Measurements from ENCODE around the gene RHBDL1.
"Not testable (repeated sequence)": the region's sequence is repeated elsewhere in the genome, so short reads cannot be mapped to it uniquely, and the experiment has no call there.

The RHBDL1 gene

GRCh38 chr16:708019-708418 is 32.5 kb downstream of the RHBDL1 start:
- DNase-seq = no peak

DNA sequence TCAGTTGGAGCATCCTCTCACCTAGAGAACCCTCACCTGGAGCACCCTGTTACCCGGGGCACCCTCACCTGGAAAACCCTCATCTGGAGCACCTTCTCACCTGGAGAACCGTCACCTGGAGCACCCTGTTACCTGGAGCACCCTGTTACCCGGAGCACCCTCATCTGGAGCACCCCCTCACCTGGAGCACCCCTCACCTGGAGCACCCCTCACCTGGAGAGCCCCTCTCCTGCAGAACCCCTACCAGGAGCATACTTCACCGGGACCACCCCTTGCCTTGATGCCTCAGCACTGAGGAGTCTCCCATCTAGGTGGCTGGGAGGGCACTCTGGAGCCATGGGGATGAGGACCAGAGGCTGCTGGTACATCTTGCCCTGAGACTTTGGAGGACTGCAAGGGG is 33.5 kb downstream of the RHBDL1 start:
- no peak for DNase-seq

- no peak for DNase-seq
These were observed 34.4 kb downstream of the RHBDL1 start for GRCh38 chr16:709566-710499.

DNA sequence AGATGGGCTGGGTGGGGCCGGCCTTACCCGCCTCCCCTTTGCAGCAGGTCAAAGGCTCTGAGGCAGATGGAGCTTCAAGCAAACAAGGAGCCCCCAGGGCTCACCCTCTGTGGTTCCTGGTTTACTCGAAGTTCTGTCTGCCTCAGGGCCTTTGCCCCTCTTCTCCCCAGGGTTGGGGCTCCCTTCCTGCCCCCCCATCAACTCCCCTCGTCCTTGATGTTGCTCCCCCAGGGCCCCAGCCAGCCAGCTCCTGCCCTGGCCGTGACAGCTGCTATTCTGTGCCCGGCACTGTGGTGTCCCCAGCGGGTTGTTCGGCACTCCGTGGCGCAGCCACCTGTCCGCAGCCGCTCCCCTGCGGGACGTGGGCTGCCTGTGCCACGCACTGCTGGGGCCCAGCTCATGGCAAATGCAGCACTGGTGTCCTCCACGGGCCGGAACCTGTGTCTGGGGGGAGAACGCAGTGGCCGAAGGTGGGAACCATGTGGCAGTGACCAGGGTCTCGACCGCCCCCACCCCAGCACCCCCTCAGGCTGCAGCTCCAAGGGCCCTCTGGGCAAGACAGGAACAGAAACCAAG is 35.1 kb downstream of the RHBDL1 start:
- no peak for DNase-seq

DNA sequence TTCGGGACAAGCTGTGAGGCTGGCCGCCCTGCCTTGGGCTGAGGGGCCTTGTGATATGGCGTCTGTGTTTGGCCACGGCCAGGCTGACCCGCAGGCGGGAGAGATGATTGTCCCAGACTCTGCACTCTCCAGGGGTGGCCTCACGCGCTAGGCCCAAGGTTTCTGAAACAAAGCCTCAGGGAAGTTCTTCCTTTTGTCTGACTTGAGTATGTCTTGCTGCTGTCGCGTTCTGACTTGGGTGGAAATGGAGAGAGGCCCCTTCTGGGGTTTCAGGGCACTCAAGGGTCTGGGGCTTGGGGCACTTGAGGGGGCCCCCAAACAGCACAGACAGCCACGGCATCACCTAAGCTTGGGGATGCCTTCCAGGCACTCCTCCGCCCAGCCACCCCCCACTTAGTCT is 35.6 kb downstream of the RHBDL1 start:
- DNase-seq = no peak

- peak; percentile 59 to 71 (median 68) for DNase-seq
These were observed 36.3 kb downstream of the RHBDL1 start for GRCh38 chr16:711548-712320.

DNA sequence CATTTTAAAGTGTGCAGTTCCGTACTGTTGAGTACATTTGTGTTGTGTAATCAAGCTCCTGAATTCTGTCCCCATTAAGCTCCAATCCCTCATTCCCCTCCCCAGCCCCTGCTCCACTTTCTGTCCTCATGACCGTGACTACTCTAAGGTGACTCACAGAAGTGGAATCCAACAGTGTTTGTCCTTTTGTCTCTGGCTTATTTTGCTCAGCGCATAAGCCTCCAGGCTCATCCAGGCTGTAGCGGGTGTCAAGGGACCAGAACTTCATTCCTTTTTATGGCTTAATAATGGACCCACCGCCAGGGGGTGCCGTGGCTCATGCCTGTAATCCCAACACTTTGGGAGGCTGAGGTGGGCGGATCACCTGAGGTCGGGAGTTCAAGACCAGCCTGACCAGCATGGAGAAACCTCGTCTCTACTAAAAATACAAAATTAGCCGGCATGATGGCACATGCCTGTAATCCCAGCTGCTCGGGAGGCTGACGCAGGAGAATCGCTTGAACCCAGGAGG is 37.3 kb downstream of the RHBDL1 start:
- not testable (repeated sequence) for DNase-seq

- no peak for DNase-seq
These were observed 38.6 kb downstream of the RHBDL1 start for GRCh38 chr16:714079-714478.

DNA sequence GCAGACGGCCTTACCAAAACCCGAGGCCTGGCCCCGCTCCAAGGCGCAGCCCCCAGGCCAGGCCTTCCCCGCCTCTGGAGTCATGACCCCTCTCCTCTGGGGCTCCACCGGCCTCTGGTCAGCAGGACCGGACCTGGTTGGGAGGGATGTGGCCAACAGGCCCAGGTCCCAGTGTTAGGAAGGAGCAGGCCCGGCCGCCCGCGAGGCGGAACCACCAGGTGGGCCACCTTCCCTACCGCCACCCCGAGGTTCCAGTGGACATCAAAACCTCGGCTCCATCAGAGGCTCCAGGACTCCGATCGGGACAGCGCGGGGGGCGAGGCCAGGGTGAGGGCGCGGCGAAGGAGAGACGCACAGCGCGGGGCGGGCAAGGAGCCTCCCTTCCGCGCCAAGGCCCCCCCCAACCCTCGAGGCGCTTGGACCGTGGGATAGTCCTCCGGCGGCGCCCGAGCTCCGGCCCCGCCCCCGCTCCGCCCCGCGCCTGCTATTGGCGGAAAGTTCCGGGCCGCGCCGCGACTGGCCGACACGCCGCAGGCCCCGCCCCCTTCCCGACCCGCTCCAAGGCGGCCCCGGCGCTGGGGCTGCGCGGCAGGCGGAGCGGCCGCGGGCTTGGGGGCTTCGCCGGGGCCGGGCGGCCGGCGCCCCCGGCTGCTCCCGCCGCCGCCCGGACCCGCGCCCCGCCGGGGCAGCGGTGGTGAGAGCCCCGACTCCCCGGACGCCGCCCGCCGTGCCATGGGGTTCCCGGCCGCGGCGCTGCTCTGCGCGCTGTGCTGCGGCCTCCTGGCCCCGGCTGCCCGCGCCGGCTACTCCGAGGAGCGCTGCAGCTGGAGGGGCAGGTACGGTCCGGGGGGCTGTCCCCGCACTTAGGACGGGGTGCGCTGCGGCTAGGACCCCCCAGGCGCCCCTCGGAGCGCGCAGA is 39.3 kb downstream of the RHBDL1 start, which contains the start of gene METRN:
TSS of gene METRN (plus strand) at position 561 of the 919 bp plus-strand sequence. CDS start at position 733, 172 bp downstream.
- DNase-seq = peak; percentile 77 to 87 (median 84)

- no peak for DNase-seq
These were observed 40.2 kb downstream of the RHBDL1 start for GRCh38 chr16:715477-716199.

DNA sequence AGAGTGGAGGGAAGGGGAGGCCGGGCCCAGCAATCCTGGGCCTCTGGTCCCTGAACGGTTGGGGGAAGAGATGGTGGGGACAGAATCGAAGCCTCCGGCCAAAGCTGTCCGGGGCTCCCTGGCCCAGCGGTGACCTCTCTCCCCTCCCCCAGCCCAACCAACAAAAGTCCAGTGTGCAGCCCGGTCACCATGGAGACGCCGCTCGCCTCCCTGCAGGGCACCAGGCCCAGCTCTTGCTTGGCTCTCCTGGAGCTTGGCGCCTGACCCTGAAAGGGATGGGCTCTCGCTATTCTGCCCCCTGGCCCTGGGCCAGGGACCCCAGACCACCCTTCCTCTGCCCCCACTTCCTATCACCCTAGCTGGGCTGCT is 40.7 kb downstream of the RHBDL1 start:
- no peak for DNase-seq

- no peak for DNase-seq
These were observed 41.4 kb downstream of the RHBDL1 start for GRCh38 chr16:716768-717325.

DNA sequence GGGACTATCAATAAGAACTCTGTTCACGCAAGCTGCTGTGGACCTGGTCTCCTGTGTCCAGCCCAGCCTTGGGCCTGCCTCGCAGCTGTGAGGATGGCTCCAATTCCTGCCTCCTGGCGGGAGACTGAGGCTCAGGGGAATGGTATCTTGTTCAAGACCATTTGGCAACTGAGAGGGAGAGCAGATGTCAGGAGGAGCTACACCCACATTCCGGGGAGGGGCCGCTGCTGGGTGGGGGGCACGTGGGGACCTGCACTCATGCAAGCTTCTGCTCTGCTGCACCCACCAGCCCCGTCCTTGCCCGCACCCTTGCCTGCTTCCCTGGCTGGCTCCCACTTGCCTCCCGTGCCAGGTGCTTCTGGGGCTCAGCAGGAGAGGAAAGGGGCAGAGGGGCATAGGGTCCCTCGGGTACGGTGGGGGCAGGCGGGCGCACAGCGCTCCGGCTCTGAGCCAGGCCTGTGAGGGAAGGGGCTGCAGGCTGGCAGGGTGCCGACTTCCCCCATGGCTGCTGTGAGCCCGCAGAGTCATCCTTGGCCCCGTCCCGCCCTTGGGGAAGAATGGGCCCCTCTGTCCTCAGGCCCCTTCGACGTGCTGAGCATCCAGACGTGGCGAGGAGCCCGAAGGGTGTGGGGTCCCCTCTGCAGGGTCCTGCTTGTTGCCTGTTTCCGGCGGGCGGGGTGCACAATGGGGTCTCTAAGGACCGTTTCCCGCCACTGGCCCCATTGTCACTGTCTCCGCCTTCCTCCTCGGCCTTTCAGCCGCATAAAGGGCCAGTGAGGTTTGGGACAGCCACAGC is 42.2 kb downstream of the RHBDL1 start:
- DNase-seq = no peak

GRCh38 chr16:718389-718788 is 42.9 kb downstream of the RHBDL1 start:
- DNase-seq = no peak

- no peak for DNase-seq
These were observed 43.5 kb downstream of the RHBDL1 start for GRCh38 chr16:718922-719321.

DNA sequence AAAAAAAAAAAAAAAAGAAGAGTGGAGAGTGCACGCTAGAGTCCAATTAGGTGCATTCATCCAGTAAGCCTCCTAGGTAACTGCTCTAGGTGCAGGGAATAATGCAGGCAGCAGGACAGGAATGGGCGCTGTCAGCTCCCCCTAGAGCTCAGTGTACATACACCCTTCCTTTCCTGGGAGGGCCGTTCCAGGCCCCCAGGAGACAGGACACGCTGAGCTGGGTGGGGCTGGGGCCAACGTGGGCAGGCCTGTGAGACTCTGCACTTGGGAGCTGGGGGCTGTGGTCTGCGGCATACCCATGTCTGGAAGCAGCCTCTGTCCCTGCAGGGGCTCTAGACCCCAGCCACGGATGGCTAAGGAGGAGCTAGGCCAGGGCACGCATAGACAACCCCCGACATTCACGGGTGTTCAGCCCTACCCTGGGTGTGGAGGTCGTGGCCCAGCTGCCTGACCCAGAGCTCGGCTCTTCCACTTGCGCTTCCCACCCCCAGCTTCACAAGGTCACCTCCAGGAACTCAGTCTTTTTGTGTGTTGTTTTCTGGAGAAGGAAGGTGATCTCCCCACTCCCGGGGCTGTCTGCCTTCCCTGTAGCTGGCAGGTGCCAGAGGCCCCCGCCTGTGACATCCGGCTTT is 44.5 kb downstream of the RHBDL1 start:
- DNase-seq = no peak

DNA sequence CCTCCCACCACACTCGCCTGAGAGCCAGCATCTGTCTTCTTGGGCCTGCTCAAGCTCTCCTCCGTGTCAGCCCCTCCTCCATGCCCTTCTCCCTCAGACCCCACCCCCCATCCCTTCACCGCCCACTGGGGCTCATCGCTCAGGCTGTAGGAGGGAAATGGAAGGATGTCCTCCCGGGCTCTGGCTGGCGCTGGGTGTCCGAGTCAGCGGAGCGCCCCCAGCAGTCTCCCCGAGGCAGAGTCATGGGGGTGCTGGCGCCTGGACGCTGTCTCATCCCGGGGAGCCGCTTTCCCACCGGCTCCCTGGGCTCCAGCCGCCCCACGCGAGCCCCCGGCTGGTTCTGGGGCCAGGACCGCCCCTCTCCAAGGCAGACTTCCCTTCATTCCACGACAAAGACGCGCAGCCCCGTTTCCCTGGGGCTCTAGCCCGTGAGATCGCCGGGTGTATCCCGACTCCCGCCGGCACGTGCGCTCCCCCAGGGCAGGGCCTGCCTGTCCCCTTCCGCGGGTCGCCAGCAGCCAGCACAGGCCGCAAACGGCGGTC is 45.0 kb downstream of the RHBDL1 start:
- peak in 1 of 5 experiments; percentile 53 for DNase-seq

DNA sequence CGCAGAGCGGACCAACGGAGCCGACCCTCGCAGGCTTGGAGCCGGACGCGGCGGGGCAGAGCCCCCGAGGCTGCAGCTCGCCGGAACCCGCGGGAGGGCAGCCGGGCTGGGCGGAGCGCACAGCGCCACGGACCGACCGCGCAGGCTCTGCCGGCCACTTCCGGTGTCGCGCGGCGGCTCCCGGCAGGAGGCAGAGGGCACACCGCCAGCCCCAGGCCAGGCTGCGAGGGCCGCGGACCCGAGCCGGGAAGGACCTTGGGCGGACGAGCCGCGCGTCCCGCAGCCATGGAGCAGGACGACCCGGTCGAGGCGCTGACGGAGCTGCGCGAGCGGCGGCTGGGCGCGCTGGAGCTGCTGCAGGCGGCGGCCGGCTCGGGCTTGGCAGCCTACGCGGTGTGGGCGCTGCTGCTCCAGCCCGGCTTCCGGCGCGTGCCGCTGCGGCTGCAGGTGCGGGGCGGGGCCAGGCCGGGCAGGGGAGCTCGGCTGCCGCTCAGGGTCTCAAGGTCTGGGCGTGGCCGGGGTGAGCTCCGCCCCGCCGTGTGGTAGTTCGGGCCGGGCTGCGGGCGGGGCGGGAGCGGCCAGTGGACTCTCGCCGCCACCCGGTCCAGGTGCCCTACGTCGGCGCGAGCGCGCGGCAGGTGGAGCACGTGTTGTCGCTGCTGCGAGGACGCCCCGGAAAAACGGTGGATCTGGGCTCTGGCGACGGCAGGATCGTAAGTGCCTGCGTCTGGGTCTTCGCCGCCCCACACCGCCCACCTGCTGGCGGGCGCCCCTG is 45.7 kb downstream of the RHBDL1 start, which contains the start of gene ANTKMT:
TSS of gene ANTKMT (plus strand) at position 157 of the 775 bp plus-strand sequence. CDS start at position 286, 129 bp downstream.
- DNase-seq = peak; percentile 36 to 88 (median 60)

All from T-helper 2 cell (primary cell).